HUDEP-2 (cell line): ENCODE measurements around the gene CEP19.
"Not testable (repeated sequence)": the region's sequence is repeated elsewhere in the genome, so short reads cannot be mapped to it uniquely, and the experiment has no call there.

Experiments
- DNase-seq, 76 experiments: peaks; one replicate each; lab custom pipeline; 2025; ENCODE audit not compliant: unreplicated experiment in 76 of 76; lab: John Stamatoyannopoulos, UW

Gene CEP19, protein sequence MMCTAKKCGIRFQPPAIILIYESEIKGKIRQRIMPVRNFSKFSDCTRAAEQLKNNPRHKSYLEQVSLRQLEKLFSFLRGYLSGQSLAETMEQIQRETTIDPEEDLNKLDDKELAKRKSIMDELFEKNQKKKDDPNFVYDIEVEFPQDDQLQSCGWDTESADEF

DNA sequence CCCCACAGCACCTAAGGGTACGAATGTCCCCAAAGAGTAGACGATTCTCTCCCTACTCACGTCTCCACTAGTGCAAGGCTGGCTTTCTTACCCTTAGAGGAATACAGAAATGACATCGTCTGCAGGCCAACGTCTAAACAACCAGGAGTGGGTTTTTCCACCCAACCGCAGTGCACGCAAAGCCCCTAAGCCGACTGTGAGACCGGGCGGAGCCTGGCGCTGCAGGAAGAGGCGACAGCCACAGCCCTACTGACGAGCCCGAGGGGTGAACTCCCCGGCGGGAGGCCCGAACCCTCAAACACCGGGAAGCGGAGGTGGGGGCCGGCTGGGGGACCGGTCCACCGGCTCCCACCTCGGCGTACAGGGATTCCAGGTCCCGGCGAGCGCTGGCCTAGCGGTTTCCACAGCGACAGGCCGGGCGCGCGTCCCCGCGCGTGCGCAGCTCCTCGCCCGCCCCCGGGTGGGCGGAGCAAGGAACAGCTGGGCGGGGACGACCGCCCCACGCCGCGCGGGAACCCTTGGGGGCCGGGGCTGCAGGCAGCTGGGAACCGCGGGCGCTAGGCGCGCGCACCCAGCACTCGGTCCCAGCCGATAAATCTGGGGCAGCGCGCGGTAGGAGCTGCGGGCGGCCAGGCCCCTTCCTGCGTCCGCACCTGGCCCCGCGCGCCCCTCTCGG, at the start of gene CEP19, which contains the start of gene PIGX:
Gene CEP19 (minus strand): TSS at position 413 of the 676 bp plus-strand sequence. CDS start 3,593 bp downstream, outside the sequence.
Gene PIGX (plus strand): TSS at position 540 of the 676 bp plus-strand sequence.
- peak in 71 of 76 experiments; percentile 8 to 87 (median 67) for DNase-seq

DNA sequence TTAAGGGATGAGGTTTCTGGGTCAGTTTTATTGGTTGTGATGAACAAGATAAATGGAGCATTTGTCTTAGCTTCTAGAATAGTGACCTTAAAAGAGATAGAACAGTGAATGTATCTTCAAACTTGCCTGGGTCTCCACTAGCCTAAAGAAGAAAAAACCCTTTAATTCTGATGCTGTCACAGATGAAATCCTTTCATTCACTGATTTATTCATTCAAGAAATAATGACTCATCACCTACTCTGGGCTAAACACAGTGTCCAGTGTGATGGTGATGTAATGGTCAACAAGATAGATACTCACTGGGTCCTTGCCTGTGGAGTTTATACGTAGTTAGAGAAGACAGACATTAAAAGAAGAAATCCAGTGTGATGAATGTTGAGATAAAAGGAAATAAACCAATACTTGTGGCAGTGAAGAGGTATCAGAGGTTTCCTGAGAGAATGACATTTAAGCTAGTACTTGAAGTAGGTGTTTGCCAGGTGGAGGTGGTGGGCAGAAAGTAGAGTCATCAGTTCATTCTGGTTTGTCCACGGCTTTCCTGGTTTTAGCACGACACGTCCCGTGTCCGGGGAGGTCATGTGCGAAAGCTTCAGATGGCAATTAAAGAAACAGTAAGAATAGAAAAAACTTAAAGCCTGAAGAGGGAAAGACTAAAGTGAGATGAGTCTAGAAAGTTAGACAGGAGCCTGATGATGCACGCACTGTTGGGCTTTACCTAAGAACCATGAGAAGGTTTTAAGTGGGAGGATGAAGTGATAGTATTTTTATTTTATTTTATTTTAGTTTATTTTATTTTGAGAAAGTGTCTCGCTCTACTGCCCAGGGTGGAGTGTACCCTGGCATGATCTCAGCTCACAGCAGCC, 46.1 kb upstream of the CEP19 start:
- DNase-seq, result no peak

DNA sequence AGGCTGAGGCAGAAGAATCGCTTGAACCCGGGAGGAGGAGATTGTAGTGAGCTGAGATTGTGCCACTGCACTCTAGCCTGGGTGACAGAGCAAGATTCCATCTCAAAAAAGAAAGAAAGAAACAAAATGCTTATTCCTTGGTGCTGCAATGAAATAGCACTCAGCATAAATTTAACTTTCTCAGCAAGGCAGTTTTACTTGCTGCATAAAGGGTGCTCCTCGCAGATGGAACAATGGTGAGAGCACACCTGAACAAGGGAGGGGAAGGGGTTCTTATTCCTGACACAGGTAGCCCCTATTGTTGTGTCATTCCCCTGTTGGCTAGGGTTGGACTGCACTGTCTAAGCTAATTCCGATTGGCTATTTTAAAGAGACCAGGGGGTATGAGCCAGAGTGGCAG, 44.7 kb upstream of the CEP19 start:
- no peak for DNase-seq

DNA sequence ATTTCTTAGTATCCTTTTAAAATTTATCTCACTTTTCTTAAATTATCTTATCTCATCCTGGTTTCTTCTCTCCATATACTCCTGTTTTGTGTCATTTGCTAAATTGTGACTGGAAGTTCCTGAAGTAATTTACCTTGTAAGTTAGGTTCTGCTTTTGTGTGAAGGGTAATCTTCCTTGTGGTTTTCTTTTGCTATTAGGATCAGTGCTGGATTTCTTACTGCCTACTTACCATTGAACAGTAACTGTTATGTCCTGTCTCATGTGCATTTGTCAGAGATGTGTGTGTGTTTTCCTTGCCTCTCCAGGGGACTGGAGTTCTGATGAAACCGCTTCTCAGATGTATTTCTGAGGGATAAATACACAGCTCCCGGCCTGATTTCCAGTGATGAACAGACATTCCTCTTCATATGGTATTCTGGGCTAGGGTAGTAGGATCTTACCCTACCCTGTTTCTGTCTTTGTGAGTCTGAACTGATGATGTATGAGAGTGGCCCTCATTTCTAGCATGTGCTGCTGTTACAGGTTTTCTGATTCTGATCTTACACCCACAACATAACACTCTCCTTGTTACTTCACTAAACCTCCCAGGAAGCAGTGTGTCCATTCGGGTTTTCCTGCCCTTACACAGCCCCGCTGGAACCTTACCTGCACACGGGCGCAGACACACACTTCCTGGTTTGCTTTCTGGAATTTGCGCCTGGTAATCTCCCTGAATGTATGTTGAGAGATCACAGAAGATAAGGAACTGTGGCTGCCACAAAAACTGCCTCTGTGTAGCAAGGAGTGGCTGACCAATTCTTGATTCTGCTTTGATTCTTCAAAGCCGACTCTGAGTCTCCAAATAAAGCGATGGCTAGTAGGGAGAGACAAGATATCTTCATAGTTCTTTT, 42.3 kb upstream of the CEP19 start:
- peak in 2 of 76 experiments; percentile 7 to 18 for DNase-seq

DNA sequence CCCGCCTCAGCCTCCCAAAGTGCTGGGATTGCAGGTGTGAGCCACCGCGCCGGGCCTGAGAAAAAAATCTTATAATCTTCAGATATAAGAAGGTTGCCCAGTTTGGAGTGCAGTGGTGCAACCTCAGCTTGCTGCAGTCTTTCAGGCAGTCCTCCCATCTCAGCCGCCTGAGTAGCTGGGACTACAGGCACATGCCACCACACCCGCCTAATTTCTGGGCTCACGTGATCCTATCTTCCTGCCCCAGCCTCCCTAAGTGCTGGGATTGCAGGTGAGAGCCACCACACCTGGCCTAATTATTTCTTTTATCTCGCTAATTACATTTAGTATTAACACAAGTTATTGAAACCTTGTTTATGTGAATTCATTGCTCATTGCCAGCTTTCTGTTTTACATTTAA, 41.2 kb upstream of the CEP19 start:
- peak in 7 of 76 experiments; percentile 1 to 13 (median 5) for DNase-seq

DNA sequence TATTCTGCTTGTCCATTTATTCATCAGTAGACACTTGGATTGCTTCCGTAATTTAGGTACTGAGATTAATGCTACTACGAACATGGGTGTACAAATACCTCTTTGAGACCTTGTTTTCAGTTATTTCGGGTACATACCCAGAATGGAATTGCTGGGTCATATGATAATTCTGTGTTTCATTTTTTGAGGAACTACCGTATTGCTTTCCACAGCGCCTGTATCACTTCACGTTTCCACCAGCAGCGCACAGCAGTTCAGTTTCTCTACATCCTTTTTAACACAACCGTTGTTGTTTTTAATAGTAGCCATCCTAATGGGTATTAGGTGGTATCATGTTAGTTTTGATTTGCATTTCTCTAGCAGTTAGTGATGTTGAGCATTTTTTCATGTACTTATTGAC, 37.1 kb upstream of the CEP19 start:
- DNase-seq, result no peak

DNA sequence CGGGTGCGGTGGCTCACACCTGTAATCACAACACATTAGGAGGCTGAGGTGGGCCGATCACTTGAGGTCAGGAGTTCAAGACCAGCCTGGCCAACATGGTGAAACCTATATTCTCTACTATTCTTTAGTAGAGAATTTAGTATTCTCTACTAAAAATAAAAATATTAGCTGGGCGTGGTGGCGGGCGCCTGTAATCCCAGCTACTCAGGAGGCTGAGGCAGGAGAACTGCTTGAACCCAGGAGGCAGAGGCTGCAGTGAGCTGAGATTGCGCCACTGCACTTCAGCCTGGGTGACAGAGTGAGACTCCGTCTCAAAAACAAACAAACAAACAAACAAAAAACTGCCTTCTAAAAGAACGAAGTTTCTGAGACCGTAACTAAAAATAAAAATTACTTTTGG, 31.5 kb upstream of the CEP19 start:
- not testable (repeated sequence) for DNase-seq

DNA sequence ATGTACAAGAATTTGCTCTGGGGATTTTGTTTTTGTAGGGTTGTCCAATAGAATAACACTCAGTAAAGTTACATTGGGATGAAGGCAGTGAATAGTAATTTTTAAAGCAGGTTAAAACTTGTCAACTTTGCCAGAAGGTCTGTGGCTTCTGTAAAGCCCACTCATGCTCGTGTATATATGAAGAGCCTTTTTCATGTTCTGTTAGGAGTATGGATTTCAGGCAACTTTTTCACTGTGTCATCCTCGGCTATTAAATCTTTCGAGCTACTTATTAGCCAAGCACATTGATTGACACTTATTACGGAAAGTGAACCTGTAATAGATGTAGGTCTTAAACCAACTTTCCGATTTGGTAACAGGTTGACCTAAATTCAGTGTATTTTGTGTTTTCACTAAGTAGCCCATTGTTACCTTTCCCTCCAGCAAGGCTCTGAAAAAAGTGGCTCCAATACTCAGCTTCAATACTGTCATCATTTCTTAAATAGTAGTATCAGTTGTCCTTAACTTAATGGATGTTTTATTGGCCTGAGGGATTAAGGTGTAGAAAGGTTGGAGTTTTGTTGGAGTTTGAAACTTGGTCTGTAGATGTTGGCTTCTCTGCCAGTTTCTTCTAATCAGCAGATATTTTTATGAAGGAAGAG, 29.3 kb upstream of the CEP19 start:
- DNase-seq, result no peak

DNA sequence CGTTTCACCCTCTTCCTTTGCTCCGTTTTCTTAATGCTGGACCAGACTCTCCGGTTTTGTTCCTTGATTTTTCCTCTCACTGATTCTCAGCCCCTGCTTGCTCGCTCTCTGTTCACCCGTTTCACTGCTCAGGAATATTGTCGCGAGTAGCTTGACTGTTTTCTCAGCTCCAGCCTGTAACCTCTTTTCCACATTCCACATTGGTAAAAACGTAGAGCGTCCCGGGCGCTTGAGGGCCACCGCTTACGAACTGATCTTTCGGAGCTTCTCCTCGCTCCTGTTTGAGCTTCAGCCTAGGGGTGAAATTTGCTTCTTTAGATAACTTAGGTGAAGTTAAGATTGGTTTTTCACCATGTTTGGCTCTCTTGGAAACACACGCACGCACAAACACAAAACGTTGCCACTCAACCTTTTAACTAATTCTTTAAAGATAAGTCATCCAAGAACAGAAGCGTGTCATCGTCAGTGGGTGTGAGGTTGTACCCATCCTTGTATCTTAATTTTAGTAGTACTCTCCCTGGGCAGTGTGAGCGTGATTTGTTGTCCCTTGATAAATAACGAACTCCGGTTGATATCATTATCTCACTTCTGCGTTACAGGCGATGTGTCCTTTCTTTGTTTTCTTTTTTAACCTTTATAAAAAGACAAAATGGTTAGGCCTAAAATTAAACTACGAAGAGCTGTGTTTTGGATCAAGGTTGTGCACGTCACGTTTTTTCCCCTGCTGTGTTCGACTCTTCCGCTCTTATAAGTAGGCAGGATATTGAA, 28.6 kb upstream of the CEP19 start:
- peak in 8 of 76 experiments; percentile 4 to 32 (median 24) for DNase-seq

DNA sequence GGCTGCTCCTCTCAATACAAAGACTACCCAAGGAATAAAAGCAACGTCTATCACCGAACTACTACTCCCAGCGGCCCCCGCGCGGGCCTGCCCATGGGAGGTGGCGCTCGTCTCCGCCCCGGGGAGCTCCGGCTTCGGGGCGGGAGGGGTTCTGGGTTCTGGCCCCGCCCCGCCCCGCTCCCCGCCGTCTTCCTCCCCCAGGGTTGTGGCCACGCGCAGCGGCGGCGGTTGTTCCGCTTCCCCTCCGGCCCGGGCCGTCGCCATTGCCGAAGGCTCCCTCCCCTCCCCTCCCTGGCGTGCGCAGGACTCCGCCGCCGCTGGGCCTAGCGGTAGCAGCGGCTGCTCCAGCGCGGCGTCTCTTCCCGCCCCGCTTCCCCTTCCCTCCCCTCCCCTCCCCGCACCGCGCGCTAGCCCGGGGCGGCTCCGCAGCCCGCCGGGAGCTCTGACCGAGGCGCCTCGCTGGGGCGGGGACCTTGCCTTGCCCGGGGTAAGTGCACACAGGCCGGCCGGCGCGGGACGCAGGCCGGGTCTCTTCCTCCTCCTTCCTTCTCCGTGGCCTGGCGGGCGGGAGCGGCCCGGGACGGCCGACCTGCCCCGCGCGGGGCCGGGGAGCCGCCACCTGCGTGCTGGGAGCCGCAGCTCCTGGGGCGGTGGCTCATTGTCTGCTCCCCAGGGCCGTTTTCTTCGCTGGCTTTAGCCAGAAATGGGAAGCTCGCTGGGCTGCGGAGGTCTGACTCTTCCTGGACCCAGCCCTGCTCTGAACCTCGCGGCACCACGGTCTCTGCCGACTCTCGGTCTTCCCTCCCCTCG, 27.8 kb upstream of the CEP19 start, which contains the start of gene PAK2:
Gene PAK2 (plus strand): TSS at position 187 of the 810 bp plus-strand sequence. CDS start 42,790 bp downstream, outside the sequence.
- DNase-seq, result peak in 75 of 76 experiments; percentile 30 to 93 (median 81)

DNA sequence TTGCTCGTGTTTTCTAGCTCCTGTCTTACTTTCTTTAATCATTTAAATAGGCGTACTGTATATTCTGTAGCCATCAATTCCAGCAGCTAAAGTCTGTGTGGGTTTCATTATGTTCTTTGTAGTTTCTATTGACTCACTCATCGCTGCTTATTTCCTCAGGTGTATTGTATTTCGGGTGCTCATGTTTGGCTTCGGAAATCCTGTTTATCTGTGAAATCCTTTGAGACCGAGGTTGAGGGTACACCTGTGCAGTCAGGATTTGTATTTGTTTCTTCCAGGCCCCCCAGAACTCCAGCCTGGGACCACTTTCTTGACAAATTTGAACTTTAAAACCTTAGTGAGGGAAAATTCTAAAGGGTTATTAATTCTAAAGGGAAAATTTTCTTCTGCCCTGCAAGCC, 25.6 kb upstream of the CEP19 start:
- no peak for DNase-seq

DNA sequence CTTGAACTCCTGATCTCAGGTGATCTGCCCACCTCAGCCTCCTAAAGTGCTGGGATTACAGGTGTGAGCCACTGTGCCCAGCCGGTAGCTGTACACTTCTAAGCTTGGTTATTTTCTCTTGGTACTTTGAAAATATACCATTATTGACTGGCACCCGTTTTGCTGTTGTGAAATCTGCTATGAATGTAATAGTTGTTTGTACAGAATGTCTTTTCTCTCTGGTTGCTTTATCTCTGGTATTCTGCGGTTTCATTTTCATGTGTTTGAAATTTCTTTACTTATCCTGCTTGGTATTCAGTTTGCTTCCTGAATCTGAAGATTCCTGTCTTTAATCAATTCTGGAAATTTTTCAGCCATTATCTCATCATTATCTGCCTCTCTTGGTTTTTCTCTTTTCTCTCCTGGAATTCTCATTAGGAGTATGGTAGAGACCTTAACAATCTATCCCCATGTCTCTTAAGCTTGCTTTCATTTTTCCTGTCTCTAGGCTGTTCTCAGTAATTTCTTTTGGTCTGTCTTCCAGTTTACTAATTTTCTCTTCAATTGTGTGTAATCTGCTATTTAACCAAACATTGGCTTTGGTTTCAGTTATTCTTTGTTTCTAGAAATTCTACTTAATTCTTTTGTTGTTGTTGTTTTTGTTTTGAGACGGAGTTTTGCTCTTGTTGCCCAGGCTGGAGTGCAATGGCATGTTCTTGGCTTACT, 24.8 kb upstream of the CEP19 start:
- no peak for DNase-seq

DNA sequence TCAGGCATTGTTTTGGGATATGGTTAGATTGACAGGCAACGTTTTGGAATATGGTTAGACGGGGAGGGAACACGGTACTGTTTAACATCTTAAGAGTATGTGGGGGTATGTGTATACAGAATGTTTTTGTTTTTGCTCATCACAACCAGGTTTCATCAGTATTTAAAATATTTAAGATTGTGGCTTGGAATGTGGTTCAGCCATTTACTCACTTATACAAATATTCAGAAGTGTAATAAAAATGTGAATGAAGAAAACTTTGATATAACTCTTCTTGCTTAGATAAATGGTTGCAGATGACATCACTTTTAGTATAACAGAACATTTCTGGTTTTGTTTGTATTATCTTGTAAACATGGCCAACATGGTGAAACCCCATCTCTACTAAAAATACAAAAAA, 23.7 kb upstream of the CEP19 start:
- DNase-seq, result no peak

DNA sequence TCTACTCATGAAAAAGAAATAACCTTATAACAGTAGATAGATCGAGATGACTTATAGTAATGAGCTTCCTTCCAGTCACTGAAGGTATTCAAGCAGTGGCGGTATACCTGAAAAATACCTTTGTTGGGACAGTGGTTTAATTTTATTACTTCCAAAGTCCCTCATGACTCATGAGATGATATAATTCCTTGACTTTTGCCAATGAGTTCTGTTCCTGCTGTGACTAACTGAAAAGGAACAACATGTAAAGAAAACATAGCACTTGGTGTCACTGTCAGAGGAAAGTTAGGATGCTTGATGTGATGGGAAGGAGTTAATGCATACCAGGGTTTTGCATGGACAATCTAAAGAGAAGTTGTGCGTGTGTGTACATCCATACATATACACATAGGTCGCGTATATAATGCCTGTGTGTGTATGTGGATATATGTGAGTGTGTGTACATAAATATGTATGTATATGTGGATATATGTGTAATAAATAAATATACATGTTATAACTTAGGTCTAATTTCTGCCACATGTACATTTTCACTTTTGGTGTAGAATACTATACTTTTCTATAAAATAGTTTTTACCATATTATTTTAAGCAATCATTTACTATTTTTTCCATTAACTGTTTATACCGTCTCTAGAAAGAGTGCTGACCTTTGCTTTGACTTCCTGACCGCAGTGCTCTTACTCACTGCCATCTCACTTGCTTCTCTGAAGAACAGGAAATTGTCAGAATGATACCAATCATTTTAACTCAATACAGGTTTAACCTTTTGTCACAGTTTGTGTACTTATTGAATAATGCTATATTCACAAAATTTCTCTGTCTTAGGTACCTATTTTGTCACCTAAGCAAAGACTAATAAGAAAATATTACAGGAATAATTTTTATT, 15.0 kb upstream of the CEP19 start:
- DNase-seq, result no peak

DNA sequence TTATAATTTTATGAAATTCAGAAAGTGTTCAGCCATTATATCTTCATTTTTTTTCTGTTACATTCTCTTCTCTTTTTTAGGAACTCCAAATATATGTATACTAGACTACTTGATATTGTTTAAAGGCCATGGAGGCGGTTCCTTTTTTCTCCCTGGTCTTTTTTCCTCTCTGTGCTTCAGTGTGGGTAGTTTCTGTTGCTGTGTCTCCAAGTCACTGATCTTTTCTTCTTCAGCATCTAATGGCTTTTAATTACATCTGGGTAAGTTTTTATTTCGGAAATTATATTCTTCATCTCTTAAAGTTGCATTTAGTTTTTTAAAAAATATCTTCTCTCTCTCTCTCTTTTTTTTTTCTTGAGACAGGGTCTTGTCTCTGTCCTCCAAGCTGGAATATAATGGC, 9.0 kb upstream of the CEP19 start:
- no peak for DNase-seq

DNA sequence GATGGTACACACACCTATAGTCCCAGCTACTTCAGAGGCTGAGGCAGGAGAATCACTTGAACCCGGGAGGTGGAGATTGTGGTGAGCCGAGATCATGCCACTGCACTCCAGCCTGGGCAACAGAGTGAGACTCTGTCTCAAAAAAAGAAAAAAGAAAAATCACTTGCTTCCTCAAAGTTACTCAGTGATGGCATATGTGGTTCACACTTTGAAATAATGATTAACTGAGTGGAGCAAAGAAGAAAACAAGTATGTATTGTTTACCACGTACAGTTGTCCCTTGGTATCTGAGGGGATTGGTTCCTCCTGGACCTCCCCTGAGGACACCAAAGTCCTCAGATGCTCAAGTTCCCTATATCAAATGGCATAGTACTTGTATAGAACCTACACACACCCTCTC, 5.1 kb upstream of the CEP19 start:
- not testable (repeated sequence) for DNase-seq
